IMR-90 (cell line): Measurements from ENCODE around the gene LRFN2. TPM values are rescaled to one million over a fixed set of nuclear protein-coding genes. Genes with fewer than 3 reads are reported as not detected.

Experiments
- ATAC-seq: fragments of 200-7000 bp; cut with Tn5 transposase; 2 replicates; pipeline ENCODE4 v1.9.1; 2020; ENCODE audit warnings: low read depth, mild to moderate bottlenecking, moderate library complexity
- BruUV-seq: library from RNA; stranded (reverse); fragments of 400-500 nt; replicated peaks from 2 replicates; lab custom pipeline; 2021; lab: Mats Ljungman, UMichigan
- CTCF ChIA-PET: fragments of 300-600 bp; formaldehyde crosslinking; extraction: SDS; loops from one replicate; lab custom pipeline; 2021; ENCODE audit warnings: antibody characterized with exemption; lab: Yijun Ruan, JAX
- POLR2A ChIA-PET: fragments of 300-600 bp; sonication (Branson Sonifier 250); formaldehyde crosslinking; loops from one replicate; lab custom pipeline; 2022; ENCODE audit warnings: antibody characterized with exemption; ENCODE audit not compliant: unreplicated experiment; lab: Charles Lee
- DNase-seq: peaks from one replicate; pipeline ENCODE4 v3.0.0; 2013
- H2AFZ ChIP-seq: replicated peaks from 2 replicates; pipeline ENCODE3; 2013; ENCODE audit warnings: low read length, mild to moderate bottlenecking; ENCODE audit not compliant: poor library complexity
- H2AK5ac ChIP-seq: 2 replicates; pipeline ENCODE4 v1.6.1; 2013; ENCODE audit warnings: low read depth, low read length, inconsistent platforms
- H2AK9ac ChIP-seq: replicated peaks from 2 replicates; pipeline ENCODE3; 2013; ENCODE audit warnings: mild to moderate bottlenecking, low read depth, low read length, moderate library complexity; ENCODE audit not compliant: poor library complexity
- H2BK120ac ChIP-seq: 2 replicates; pipeline ENCODE4 v1.6.1; 2013; ENCODE audit warnings: low read depth, low read length, inconsistent platforms
- H2BK15ac ChIP-seq: 3 replicates; pipeline ENCODE4 v1.6.1; 2013; ENCODE audit warnings: low read depth, low read length, inconsistent platforms
- H2BK20ac ChIP-seq: 2 replicates; pipeline ENCODE4 v1.6.1; 2013; ENCODE audit warnings: low read depth, mild to moderate bottlenecking, inconsistent platforms, low read length, moderate library complexity
- H2BK5ac ChIP-seq: 2 replicates; pipeline ENCODE4 v1.6.1; 2013; ENCODE audit warnings: mild to moderate bottlenecking, low read depth, low read length, inconsistent platforms; ENCODE audit not compliant: poor library complexity, severe bottlenecking
- H3K14ac ChIP-seq: replicated peaks from 2 replicates; pipeline ENCODE4 v1.6.1; 2013; ENCODE audit warnings: low read depth, low read length, inconsistent platforms
- H3K18ac ChIP-seq: 2 replicates; pipeline ENCODE4 v1.6.1; 2013; ENCODE audit warnings: low read depth, low read length, control low read depth
- H3K23ac ChIP-seq: 2 replicates; pipeline ENCODE4 v1.6.1; 2013; ENCODE audit warnings: low read depth, low read length, inconsistent platforms
- H3K27ac ChIP-seq: 2 replicates; pipeline ENCODE4 v1.5.1; 2013; ENCODE audit warnings: mild to moderate bottlenecking, control low read depth, low read length; ENCODE audit not compliant: insufficient read depth
- H3K27me3 ChIP-seq: 2 replicates; pipeline ENCODE4 v1.6.1; 2013; ENCODE audit warnings: low read length; ENCODE audit not compliant: control insufficient read depth, insufficient read depth
- H3K36me3 ChIP-seq: 2 replicates; pipeline ENCODE4 v1.6.1; 2013; ENCODE audit warnings: low read length, mixed read lengths; ENCODE audit not compliant: control insufficient read depth, insufficient read depth
- H3K4ac ChIP-seq: 2 replicates; pipeline ENCODE4 v1.6.1; 2013; ENCODE audit warnings: low read depth, low read length, inconsistent platforms
- H3K4me1 ChIP-seq: 2 replicates; pipeline ENCODE4 v1.6.1; 2013; ENCODE audit warnings: low read length, mixed read lengths; ENCODE audit not compliant: control insufficient read depth, insufficient read depth
- H3K4me2 ChIP-seq: 2 replicates; pipeline ENCODE4 v1.6.1; 2013; ENCODE audit warnings: low read depth, mild to moderate bottlenecking, control low read depth, low read length, moderate library complexity
- H3K4me3 ChIP-seq: 2 replicates; pipeline ENCODE4 v1.5.1; 2013; ENCODE audit warnings: low read depth, mild to moderate bottlenecking, control low read depth, low read length, moderate library complexity; ENCODE audit not compliant: insufficient read depth
- H3K56ac ChIP-seq: 2 replicates; pipeline ENCODE4 v1.6.1; 2013; ENCODE audit warnings: low read length, inconsistent platforms; ENCODE audit not compliant: insufficient read depth; ENCODE audit errors: extremely low read depth
- H3K79me1 ChIP-seq, 2 experiments: 2 replicates each; pipeline ENCODE4 v1.6.1; 2013; ENCODE audit warnings: low read length in 2 of 2, inconsistent platforms in 1 of 2, low read depth in 1 of 2
- H3K9ac ChIP-seq: 2 replicates; pipeline ENCODE4 v1.6.1; 2013; ENCODE audit warnings: low read depth, low read length, control low read depth
- H3K9me1 ChIP-seq: 2 replicates; pipeline ENCODE4 v1.6.1; 2013; ENCODE audit warnings: low read length, inconsistent platforms; ENCODE audit not compliant: insufficient read depth
- H3K9me3 ChIP-seq: 2 replicates; pipeline ENCODE4 v1.6.1; 2013; ENCODE audit warnings: low read length; ENCODE audit not compliant: control insufficient read depth, insufficient read depth
- H4K20me1 ChIP-seq: 2 replicates; pipeline ENCODE4 v1.6.1; 2013; ENCODE audit warnings: low read length, inconsistent platforms; ENCODE audit not compliant: insufficient read depth
- H4K5ac ChIP-seq: 2 replicates; pipeline ENCODE4 v1.6.1; 2013; ENCODE audit warnings: mild to moderate bottlenecking, low read depth, low read length, control low read depth
- H4K8ac ChIP-seq, 2 experiments: 2 replicates each; pipeline ENCODE4 v1.6.1; 2013; ENCODE audit warnings: low read depth in 2 of 2, low read length in 2 of 2, control low read depth in 1 of 2, inconsistent platforms in 1 of 2
- H4K91ac ChIP-seq: 2 replicates; pipeline ENCODE4 v1.6.1; 2013; ENCODE audit warnings: low read depth, low read length, inconsistent platforms; ENCODE audit not compliant: insufficient read depth
- BHLHE40 ChIP-seq: fragments of 150-350 bp; IDR thresholded peaks from 2 replicates; pipeline ENCODE4 v1.6.1; 2016; ENCODE audit warnings: mild to moderate bottlenecking, low read depth, low read length
- CEBPB ChIP-seq: IDR thresholded peaks from 2 replicates; pipeline ENCODE4 v1.6.1; 2012; ENCODE audit warnings: low read depth, low read length, improper control_type of control experiment
- CHD1 ChIP-seq: IDR thresholded peaks from 2 replicates; pipeline ENCODE4 v1.6.1; 2012; ENCODE audit warnings: low read depth, low read length, improper control_type of control experiment
- FOS ChIP-seq: fragments of 150-350 bp; IDR thresholded peaks from 2 replicates; pipeline ENCODE4 v1.6.1; 2016; ENCODE audit warnings: low read depth, low read length
- MAFK ChIP-seq: IDR thresholded peaks from 2 replicates; pipeline ENCODE4 v1.6.1; 2012; ENCODE audit warnings: low read depth, low read length, improper control_type of control experiment
- MAZ ChIP-seq: IDR thresholded peaks from 2 replicates; pipeline ENCODE4 v1.6.1; 2012; ENCODE audit warnings: low read depth, mild to moderate bottlenecking, low read length, improper control_type of control experiment, moderate library complexity, borderline replicate concordance
- MXI1 ChIP-seq: IDR thresholded peaks from 2 replicates; pipeline ENCODE4 v1.6.1; 2012; ENCODE audit warnings: low read depth, mild to moderate bottlenecking, low read length, moderate library complexity, borderline replicate concordance
- NFE2L2 ChIP-seq: fragments of 150-350 bp; IDR thresholded peaks from 2 replicates; pipeline ENCODE4 v1.6.1; 2016; ENCODE audit warnings: low read depth, mild to moderate bottlenecking, low read length
- POLR2A ChIP-seq: IDR thresholded peaks from 2 replicates; pipeline ENCODE4 v1.6.1; 2012; ENCODE audit warnings: mild to moderate bottlenecking, low read depth, low read length
- RAD21 ChIP-seq: IDR thresholded peaks from 2 replicates; pipeline ENCODE4 v1.6.1; 2012; ENCODE audit warnings: low read length, improper control_type of control experiment
- RCOR1 ChIP-seq: IDR thresholded peaks from 2 replicates; pipeline ENCODE4 v1.6.1; 2012; ENCODE audit warnings: mild to moderate bottlenecking, low read length, improper control_type of control experiment; ENCODE audit not compliant: insufficient replicate concordance
- RFX5 ChIP-seq: IDR thresholded peaks from 2 replicates; pipeline ENCODE4 v1.8.0; 2012; ENCODE audit warnings: low read depth, mild to moderate bottlenecking, low read length, moderate library complexity
- SMC3 ChIP-seq: fragments of 150-350 bp; IDR thresholded peaks from 2 replicates; pipeline ENCODE4 v1.6.1; 2016; ENCODE audit warnings: low read depth, mild to moderate bottlenecking, antibody characterized with exemption, low read length, moderate library complexity
- USF2 ChIP-seq: fragments of 150-350 bp; IDR thresholded peaks from 2 replicates; pipeline ENCODE4 v1.6.1; 2017; ENCODE audit warnings: mild to moderate bottlenecking, antibody characterized with exemption, low read length, low read depth
- WGBS, 2 experiments: methylation state at CpG; one replicate each; pipeline versions ENCODE4 v1.1.5 to v1.1.7; 2013; ENCODE audit warnings: missing lambda C conversion rate in 2 of 2; ENCODE audit not compliant: insufficient read length in 1 of 2; ENCODE audit errors: extremely low coverage in 2 of 2; 5-methylcytosine and 5-hydroxymethylcytosine counted together
- dilution Hi-C: fragments of 300-500 bp; cut with HindIII; formaldehyde crosslinking; loops from one replicate; pipeline ENCODE4 v1.14.3; 2018; ENCODE audit warnings: low sequenced_read_pairs; ENCODE audit not compliant: unreplicated experiment
- in situ Hi-C: fragments of 300-500 bp; cut with MboI; formaldehyde crosslinking; loops from 3 replicates; pipeline ENCODE4 v1.14.3; 2019; ENCODE audit warnings: low sequenced_read_pairs, inconsistent platforms, mixed read lengths
- intact Hi-C: fragments of 100-400 bp; cut with micrococcal nuclease; formaldehyde crosslinking; loops from 2 replicates; pipeline ENCODE4 v1.10.0; 2022
- polyA plus RNA-seq, 3 experiments: library from polyadenylated mRNA; depleted of rRNA; stranded (reverse); fragments of >200 nt; gene quantifications; 2 replicates each; pipeline ENCODE4 v1.2.3, GENCODE V29; 2012; ENCODE audit warnings: low replicate concordance in 1 of 3
- total RNA-seq: library from RNA; depleted of rRNA; stranded (reverse); fragments of >200 nt; gene quantifications from 2 replicates; pipeline ENCODE4 v1.2.3, GENCODE V29; 2012
- TF ChIP-seq, protein P1 (sequence below): fragments of 150-350 bp; IDR thresholded peaks from 2 replicates; pipeline ENCODE4 v1.6.1; 2016; ENCODE audit warnings: low read depth, mild to moderate bottlenecking, low read length, moderate library complexity, borderline replicate concordance
- TF ChIP-seq, protein P2 (sequence below): conservative IDR thresholded peaks from 2 replicates; pipeline ENCODE4 v1.5.1; 2012; ENCODE audit warnings: mild to moderate bottlenecking, low read depth, low read length, improper control_type of control experiment

Gene LRFN2
- total and polyA plus RNA-seq, 2 of the 4 experiments (the other 2 are of a cell fraction) = not detected

GRCh38 chr6:40443842-40444241 is 143.3 kb downstream of the LRFN2 start:
- intact Hi-C loops (no loop called here), in situ Hi-C loops (no loop called here), dilution Hi-C loops (no loop called here)
- Histone ChIP-seq H3K27ac (no peak overlapping the region), H2BK15ac (no peak overlapping the region), H2BK5ac (no peak overlapping the region), H3K23ac (no peak overlapping the region), H3K18ac (no peak overlapping the region), H3K27me3 (no peaks in the 10 kb centered on the region), H2AK9ac (no peak overlapping the region), H2AFZ (no peak overlapping the region), H4K91ac (no peak overlapping the region), H3K56ac (no peak overlapping the region), H2AK5ac (no peak overlapping the region), H4K20me1 (no peaks in the 10 kb centered on the region), H3K9ac (no peak overlapping the region), H3K9me1 (no peaks in the 10 kb centered on the region), H4K5ac (no peak overlapping the region), H3K14ac (no peak overlapping the region), H3K4me3 (no peak overlapping the region), H3K4ac (no peak overlapping the region), H2BK120ac (no peak overlapping the region), H3K79me1 (no peaks in the 10 kb centered on the region), H3K9me3 (no peaks in the 10 kb centered on the region), H2BK20ac (no peak overlapping the region), H3K36me3 (no peaks in the 10 kb centered on the region), H3K4me2 (no peak overlapping the region), H3K4me1 (no peaks in the 10 kb centered on the region), H4K8ac (no peak overlapping the region)
- no CpG with 5 or more reads among the region's 2 CpGs for WGBS, 2 experiments
- no peak for TF ChIP-seq RFX5
- TF ChIP-seq USF2 = no peak
- no peak for TF ChIP-seq BHLHE40
- no peak for TF ChIP-seq CEBPB
- no peak for TF ChIP-seq RCOR1
- no peak for TF ChIP-seq MAFK
- TF ChIP-seq, protein P1, sequence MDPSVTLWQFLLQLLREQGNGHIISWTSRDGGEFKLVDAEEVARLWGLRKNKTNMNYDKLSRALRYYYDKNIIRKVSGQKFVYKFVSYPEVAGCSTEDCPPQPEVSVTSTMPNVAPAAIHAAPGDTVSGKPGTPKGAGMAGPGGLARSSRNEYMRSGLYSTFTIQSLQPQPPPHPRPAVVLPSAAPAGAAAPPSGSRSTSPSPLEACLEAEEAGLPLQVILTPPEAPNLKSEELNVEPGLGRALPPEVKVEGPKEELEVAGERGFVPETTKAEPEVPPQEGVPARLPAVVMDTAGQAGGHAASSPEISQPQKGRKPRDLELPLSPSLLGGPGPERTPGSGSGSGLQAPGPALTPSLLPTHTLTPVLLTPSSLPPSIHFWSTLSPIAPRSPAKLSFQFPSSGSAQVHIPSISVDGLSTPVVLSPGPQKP = no peak
- no peak for TF ChIP-seq MXI1
- TF ChIP-seq SMC3 = no peak
- TF ChIP-seq NFE2L2 = no peak
- no peak for TF ChIP-seq FOS
- TF ChIP-seq MAZ = no peak
- TF ChIP-seq POLR2A = no peak
- TF ChIP-seq, protein P2, sequence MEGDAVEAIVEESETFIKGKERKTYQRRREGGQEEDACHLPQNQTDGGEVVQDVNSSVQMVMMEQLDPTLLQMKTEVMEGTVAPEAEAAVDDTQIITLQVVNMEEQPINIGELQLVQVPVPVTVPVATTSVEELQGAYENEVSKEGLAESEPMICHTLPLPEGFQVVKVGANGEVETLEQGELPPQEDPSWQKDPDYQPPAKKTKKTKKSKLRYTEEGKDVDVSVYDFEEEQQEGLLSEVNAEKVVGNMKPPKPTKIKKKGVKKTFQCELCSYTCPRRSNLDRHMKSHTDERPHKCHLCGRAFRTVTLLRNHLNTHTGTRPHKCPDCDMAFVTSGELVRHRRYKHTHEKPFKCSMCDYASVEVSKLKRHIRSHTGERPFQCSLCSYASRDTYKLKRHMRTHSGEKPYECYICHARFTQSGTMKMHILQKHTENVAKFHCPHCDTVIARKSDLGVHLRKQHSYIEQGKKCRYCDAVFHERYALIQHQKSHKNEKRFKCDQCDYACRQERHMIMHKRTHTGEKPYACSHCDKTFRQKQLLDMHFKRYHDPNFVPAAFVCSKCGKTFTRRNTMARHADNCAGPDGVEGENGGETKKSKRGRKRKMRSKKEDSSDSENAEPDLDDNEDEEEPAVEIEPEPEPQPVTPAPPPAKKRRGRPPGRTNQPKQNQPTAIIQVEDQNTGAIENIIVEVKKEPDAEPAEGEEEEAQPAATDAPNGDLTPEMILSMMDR = no peak
- no peak for TF ChIP-seq RAD21
- TF ChIP-seq CHD1 = no peak
- no TSS peak for BruUV-seq
- ATAC-seq = no peak
- ChIA-PET POLR2A (no interaction called here), CTCF (no interaction called here)
- no peak for DNase-seq
